ENCODE measurements around the gene XXYLT1. TPM values are rescaled to one million over a fixed set of nuclear protein-coding genes. Genes with fewer than 3 reads are reported as not detected.

XXYLT1 gene
- total and polyA plus RNA-seq, 9 of the 15 experiments (the other 6 are each of a cell fraction or from before 2014, with no cell fraction given) = 1.9 to 18.9 (median 15.0) TPM

DNA sequence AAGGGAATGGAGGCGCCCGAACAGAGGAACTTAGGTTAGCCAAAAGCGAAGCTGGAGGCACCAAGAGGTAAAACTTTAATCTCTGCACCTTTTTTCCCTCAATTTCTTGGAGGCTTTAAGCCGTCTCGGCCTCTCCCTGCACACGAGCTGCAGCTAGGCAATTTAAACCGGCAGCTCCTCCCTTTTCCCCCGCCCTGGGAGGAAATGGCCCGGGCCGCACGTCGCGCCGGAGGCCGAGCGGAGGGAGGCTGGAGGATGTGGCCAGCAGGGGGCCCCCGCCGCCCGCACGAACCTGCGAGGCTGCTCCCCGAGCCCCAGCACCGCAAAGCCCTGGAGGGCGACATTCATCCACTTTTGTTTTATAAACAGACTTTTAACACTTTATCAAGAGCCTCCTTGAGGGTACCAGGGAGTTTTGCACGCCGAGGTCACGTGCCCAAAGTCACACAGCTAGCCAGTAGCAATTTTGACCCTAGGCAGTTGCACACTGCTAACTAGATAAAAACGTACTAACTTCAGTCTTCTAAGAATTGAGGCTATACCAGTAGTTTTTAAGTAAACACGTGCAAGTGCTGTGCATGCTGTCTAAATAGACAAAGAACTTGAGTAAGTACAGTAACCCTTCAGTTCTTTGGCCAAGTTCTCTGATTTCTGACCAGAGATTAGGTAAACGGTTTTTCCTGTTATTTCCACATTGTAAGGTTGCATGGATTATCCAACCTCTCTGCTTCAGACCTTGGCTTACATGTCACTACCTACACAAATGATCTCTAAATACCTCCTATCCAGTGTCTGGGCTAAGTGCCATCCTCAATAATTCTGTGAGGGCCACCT lies 668 bp upstream of the XXYLT1 start (continued):
- peak; percentile 32; the same call in 1 of the 2 replicates for TF ChIP-seq NCOA1 (IDR thresholded peaks at IDR 0.05; ENCODE audit: low read depth)
- no peak for TF ChIP-seq ZNF197 (CRISPR knock-in tag; IDR thresholded peaks at IDR 0.05; ENCODE audit: low read depth)
- no peak; the same call in 1 of the 2 replicates for TF ChIP-seq PHF8 (IDR thresholded peaks at IDR 0.05; ENCODE audit: borderline replicate concordance, low read length)
- TF ChIP-seq HEY1 (CRISPR knock-in tag; IDR thresholded peaks at IDR 0.05; ENCODE audit: borderline replicate concordance) = peak; percentile 72; the same call in 1 of the 2 replicates
- peak; percentile 84 for TF ChIP-seq CCNT2 (IDR thresholded peaks at IDR 0.05; ENCODE audit: borderline replicate concordance, extremely low read depth, insufficient read length, low read depth, low read length)
- TF ChIP-seq NFE2 (IDR thresholded peaks at IDR 0.05; ENCODE audit: low read depth) = no peak
- peak in 1 of 3 experiments; percentile 62 for TF ChIP-seq YY1 (IDR thresholded peaks at IDR 0.05; ENCODE audit: borderline replicate concordance in 1 of 3, control insufficient read depth in 1 of 3, extremely low read depth in 1 of 3, insufficient read depth in 3 of 3, insufficient read length in 1 of 3, insufficient replicate concordance in 2 of 3, low read depth in 1 of 3, low read length in 2 of 3)
- TF ChIP-seq SP1 (CRISPR knock-in tag; IDR thresholded peaks at IDR 0.05) = peak; percentile 82
- no peak for TF ChIP-seq SAFB2 (IDR thresholded peaks at IDR 0.05; ENCODE audit: borderline replicate concordance, low read depth, low read length, severe bottlenecking)
- TF ChIP-seq, protein P1, sequence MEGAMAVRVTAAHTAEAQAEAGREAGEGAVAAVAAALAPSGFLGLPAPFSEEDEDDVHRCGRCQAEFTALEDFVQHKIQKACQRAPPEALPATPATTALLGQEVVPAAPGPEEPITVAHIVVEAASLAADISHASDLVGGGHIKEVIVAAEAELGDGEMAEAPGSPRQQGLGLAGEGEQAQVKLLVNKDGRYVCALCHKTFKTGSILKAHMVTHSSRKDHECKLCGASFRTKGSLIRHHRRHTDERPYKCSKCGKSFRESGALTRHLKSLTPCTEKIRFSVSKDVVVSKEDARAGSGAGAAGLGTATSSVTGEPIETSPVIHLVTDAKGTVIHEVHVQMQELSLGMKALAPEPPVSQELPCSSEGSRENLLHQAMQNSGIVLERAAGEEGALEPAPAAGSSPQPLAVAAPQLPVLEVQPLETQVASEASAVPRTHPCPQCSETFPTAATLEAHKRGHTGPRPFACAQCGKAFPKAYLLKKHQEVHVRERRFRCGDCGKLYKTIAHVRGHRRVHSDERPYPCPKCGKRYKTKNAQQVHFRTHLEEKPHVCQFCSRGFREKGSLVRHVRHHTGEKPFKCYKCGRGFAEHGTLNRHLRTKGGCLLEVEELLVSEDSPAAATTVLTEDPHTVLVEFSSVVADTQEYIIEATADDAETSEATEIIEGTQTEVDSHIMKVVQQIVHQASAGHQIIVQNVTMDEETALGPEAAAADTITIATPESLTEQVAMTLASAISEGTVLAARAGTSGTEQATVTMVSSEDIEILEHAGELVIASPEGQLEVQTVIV (CRISPR knock-in tag; IDR thresholded peaks at IDR 0.05; ENCODE audit: borderline replicate concordance) = no peak
- TF ChIP-seq WHSC1 (IDR thresholded peaks at IDR 0.05; ENCODE audit: low read length) = no peak
- TF ChIP-seq SMAD3 (CRISPR knock-in tag; conservative IDR thresholded peaks at IDR 0.05) = no peak

Data from K562 (cell line).